Activated gamma-delta T cell treated with Interleukin-2 at 50 U/mL for 16 hours (primary cell): ENCODE results near the gene ARMH1.

Experiments
- DNase-seq: peaks from one replicate; pipeline ENCODE4 v3.0.0-alpha.2; 2020

The ARMH1 gene

DNA sequence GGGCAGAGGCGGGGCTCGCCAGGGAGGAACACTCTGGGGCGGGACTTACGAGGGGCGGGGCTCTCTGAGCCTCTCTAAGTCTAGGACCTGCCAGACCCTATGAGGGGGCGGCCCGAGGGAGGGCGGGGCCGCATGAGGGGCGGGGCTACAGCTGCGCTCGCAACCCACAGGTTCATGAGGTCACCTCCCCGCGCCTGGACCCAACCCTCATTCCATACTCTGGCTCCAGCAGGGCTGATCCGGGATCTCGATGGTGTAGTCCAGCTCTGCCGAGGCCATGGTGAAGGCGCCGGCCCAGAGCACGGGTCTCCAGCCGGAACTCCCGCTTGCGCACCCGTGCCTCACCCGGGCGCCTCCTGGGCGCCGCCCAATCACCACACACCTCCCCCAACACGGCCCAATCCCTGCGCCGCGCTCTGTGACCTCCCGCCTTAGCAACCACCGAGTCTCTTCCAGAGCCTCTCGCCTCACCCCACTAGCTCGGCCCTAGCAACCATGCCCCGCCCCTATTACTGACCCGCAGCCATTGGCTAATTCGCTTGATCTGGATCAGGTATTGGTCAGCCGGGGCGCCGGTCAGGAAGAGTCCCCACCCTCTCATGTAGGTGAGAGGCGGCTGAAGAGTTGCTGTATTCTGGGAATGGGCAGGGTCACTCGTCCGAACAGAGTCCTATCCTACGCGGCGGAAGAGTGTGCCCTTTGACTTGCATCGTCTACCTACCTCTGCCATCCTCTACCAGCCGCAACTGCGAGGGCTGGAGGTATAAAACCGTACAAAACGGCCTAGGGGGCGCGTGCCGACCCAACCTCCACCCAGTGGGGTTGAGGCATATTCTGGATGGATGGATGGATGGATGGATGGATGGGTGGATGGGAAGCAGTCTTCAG, at the start of gene ARMH1, which contains the start of gene TMEM53:
TSS of gene ARMH1 (plus strand) at position 602 of the 888 bp plus-strand sequence. CDS start 14,984 bp downstream, outside the sequence.
TSS of gene TMEM53 (minus strand) at position 369 of the 888 bp plus-strand sequence. CDS start at position 279, 90 bp downstream.
- peak; percentile 96 for DNase-seq

DNA sequence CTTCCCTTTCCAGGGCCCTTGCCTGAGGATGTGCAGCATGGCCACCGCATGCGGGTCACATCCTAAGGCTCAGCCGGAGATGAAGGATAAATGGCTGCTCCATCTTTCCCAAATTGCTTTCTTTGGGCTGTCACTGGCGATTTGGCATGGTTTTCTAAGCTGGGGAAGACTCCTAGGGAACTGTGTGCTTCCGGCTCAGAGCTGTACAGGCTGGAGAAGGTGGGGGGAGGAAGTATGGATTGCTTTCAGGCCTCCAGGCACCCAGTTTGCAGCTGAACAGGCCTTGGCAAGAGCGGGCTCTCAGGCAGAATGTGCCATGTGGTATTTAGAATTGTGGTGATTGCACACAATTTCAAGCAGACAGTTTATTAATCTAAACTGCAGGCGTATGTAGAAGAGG, 49.2 kb upstream of the ARMH1 start:
- DNase-seq, result no peak

DNA sequence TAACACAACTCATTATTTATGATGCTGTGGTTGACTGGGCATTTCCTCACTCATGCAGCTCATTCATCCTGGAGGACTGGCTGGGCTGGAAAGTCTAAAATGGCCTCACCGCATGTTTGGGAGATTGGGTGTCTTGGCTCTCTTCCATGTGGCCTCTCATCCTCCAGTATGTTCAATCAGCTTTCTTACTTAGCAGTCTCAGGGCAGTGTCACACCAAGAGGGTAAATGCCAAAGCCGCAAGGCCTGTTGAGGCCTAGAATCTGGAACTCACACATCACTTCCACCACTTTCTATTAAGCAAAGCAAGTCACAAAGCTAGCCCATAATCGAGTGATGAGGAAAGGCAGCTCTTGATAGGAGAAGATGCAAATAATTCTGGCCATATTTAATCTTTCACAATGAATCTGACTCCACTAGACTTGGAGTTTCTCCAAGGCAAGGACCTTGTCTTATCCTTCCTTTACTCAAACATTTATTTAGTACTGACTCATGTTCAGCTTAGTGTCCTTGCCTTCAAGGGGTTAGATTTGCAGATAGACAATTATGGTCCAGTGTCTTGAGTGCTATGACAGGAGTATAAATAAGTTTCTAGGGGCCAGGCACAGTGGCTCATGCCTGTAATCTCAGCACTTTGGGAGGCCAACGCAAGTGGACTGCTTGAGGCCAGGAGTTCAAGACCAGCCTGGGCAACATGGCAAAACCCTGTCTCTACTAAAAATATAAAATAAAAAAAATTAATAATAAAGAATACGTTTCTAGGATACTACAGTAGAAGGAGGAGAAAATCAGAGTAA, 45.4 kb upstream of the ARMH1 start:
- no peak for DNase-seq

DNA sequence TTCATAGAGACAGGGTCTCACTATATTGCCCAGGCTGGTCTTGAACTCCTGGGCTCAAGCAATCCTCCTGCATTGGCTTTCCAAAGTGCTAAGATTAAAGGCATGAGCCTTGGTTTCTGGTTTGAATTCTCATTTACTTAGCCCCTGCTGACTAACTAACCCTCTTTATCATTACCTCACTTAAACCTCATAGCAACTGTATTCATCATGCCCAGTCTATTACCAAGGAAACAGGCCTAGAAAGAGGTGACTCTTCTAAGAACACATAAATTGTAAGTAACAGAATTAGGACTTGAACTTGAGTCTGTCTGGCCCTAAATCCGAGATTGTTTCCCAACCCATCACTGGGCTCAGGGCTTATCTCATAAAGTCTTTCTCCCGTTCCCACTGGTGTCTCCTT, 44.4 kb upstream of the ARMH1 start:
- DNase-seq, result no peak

DNA sequence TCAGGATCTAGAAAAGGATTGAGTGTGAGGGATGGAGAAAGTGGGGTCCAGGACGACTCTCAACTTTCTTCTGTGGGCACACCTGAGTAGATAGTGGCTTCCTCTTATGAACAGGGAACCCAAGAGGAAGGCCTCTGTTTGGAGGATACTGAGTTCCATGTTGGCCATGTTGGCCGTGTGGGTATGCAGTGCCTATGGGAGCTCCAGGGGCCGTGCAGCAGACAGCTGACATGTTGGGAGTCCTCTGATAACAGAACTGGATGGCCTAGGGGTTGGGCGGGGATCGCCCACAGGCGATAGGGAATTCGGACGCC, 43.2 kb upstream of the ARMH1 start:
- no peak for DNase-seq

DNA sequence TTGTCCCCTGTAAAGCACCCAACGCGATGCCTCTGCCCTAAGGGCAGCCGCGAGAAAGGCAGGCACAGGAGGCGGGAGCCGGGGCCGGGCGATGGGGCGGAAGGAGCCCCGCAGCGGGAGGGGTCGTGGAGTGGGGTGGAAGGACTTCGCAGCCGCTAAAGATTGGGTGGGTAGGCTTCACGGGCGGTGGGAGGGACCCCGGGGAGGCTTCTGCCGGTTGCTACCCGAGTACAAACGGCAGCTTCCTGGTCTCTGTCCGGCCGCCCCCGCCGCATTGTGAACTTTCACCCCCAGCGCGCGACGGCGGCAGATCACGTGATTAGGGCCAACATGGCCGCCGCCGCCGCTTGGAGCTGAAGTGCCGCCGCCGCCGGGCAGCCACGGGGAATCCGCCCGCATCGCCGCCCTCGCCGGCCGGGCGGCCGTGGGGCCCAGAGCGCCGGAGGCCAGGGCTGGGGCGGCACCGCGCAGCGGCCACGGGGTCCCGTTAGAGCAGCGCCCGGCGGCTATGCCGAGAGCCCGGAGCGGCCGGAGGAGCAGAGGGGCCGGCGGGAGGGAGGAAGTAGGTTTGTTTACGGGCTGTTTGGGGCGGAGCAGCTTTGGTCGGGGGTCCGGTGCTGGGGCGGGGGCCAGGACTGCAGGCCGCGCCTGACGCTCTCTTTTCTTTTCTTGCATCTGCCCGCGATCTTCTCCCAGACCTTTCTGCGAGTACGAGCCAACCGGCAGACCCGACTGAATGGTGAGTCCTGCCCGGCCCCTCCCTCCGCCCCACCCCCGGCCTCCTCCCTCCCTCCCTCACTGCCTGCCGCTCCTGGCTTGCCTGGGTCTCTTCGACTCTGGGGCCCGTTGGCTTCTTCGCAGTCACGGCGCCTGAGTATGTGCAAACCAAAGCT, 42.6 kb upstream of the ARMH1 start:
- DNase-seq, result peak; percentile 89

DNA sequence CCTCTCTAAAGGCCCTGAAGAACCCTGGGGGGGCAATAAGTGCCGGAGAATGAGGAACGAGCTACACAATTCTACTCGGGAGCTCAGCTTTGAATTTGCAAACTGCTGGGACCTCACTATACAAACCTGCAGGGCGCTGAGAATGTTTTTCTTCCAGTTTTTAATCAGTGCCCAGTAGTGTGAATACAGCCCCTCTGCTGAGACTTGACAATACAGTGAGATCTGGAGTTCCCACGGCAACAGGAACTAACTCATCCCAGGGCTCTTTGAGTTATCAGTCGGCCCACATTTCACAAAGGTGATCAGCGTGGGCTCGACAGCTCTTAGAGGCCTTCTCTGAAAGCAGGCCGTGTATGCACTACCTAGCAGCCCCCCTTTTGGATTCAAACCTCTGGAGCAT, 41.9 kb upstream of the ARMH1 start:
- DNase-seq, result no peak

DNA sequence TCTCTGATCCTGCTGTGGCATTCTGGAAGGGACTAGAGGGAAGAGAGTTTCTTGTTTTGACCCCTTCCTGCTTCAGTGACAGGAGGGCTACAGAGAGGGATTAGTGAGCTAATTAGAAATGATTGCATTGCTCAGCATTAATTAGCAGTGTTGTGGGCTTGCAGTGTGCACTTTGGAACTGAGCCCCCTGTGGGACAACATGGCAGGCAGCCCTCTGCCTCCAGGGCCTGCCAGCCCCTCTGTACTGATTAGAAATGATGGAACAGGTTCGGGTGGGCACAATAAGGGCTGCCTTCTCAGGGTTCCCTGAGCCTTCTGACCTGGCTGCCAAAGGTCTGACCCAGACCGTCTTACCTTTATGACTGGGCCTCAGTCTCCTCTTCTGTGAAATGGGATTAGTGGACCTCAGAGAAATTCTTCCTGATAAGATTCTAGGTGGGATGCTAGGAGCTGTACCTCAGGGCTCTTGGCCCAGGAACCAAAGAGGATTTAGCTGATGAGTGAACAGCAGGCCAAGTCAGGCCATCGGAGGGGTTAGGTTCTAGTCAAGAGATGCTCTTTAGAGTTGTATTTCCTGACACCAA, 39.8 kb upstream of the ARMH1 start:
- DNase-seq, result no peak

DNA sequence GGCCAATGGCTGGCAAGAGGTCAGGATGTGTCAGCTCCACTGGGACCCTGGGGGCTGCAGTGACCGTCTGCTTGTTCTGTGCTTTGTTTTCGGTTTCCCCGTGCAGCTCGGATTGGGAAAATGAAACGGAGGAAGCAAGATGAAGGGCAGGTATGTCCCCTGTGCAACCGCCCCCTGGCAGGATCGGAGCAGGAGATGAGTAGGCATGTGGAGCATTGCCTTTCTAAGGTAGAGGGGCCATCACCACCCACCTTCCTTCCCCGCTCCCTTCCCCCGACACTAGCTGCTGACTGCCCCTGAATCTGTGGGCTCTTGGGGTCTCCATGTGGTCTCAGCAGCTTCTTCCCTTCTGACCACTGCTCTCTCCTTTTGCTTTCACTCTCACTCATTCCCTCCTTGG, 39.1 kb upstream of the ARMH1 start:
- no peak for DNase-seq

DNA sequence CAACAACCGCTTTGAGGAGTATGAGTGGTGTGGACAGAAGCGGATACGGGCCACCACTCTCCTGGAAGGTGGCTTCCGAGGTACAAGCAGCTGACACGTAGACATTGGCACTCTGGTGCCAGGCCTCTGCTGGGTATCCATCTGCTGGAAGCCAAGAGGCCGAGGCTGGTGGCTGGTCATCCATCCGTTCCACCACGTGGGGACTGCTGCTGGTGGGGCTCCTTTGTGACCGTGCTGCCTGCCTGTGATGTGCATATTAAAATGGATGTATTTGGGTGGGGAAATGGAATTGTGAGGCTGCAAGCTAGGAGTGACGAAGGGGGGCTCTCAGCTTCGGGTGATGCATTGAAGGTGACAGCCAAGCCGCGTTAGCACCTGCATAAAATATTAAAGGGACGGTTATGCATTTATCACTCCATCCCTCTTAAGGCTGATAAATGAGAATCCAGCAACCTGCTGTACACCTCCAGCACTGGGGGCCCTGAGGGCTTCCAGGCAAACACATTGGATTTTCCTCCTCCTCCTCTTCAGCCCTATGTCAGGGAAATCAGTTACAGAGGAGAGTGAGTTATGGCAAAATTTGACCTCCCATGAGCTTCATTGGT, 38.3 kb upstream of the ARMH1 start:
- no peak for DNase-seq

DNA sequence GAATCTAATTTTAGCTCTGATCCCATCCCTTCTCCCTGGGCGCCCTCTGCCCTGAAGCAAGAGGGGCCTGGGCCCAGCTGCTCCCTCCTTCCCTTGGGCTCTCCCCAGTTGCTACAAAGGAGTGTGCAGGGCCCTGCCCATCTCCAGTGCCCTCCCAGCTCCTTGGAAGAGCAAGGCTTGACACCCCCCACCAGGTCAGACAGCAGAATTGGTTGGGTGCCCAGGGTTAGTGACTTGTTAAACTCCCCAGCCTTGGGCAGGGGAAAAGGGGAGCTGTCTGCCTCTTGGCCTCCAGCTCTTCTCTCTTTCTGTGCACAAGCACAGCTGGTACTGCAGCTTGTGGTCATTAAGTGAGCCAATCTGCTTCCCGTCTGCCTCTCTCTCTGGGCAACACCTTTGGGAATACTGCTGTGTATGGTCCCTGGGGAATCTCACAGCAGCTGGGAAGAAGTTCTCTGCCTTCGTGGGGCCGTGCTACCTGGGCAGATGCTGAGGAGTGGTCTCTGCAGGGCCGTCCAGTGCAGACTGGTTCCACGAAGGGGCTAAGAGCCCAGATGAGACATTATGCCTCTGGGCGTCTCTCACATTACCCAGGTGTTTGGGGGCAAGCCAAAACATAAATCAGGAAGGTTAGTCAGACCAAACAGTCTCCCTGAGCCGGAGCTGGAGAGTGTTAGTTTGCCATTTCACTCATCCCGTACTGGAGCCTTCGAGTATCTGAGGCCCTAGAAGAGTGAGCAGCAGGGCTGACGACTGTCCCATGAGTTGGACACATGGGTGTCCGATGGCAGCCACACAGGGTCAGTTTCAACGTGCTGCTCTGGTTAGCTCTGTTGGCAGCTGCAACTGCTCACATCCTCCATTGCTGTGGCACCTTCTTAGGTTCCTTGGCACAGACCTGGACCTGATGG, 37.6 kb upstream of the ARMH1 start:
- DNase-seq, result no peak

DNA sequence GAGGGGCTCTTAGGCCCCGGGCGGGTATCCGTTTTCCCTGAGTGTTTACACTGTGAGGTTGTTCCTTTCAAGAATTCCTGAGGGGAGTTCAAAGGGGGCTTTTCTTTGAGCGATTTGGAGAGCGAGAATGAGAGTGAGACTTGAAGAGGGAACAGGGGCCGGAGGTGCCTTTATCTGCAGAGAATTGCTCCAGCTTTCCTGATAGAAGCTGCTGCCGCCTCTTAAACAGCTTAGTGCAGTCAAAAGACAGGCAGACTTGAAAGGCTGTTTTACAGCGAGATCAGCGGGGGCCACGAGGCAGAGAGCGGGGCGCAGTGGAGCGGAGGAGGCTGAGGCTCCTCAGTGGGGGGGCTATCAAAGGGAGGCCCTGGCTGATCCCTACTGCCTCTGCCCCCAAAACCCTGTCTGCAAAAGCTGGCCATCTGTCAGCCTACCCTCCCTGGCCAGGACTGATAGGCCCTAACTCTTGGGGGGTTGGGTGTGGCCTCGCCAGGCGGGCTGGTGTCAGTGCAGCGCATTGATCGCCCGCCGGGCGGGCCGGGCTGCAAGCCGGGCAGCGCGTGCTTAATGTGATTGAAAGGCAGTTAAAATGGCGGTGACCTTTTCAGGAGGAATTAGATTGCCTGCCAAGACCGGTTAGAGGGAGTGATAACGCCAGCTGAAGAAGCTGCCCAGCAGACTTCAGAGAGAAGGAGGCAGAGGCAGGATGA, 36.7 kb upstream of the ARMH1 start:
- no peak for DNase-seq

DNA sequence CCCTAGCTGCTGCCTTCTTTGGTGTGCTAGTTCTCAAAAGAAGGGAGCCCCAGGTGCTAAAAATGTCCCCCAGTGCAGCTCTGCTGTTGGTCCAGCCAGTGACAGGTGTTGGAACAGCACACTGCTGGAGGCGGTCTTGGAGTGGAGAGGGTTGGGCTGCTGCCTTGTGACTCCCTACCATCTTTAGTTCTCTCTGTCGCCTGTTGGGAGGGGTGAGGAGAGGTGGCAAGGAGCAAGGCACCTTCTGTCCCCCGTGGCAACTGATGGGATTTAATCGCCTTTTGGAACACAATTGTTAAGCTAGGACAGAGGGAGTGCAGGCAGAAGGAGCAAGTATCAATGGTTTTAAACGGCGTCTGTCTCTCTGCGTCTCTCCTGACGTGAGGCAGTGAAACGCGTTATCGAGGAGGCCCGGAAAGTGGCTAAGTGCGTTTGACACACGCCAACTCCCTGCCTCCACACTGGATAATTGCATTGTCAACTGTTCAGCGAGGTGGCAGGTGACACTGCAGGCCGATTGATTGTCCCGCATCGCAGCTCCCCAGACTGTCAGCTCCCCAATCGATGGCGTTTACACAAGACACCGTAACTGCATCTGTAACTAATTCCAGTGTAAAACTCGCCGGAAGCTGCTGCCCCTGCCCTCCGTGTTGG, 34.2 kb upstream of the ARMH1 start:
- DNase-seq, result no peak

DNA sequence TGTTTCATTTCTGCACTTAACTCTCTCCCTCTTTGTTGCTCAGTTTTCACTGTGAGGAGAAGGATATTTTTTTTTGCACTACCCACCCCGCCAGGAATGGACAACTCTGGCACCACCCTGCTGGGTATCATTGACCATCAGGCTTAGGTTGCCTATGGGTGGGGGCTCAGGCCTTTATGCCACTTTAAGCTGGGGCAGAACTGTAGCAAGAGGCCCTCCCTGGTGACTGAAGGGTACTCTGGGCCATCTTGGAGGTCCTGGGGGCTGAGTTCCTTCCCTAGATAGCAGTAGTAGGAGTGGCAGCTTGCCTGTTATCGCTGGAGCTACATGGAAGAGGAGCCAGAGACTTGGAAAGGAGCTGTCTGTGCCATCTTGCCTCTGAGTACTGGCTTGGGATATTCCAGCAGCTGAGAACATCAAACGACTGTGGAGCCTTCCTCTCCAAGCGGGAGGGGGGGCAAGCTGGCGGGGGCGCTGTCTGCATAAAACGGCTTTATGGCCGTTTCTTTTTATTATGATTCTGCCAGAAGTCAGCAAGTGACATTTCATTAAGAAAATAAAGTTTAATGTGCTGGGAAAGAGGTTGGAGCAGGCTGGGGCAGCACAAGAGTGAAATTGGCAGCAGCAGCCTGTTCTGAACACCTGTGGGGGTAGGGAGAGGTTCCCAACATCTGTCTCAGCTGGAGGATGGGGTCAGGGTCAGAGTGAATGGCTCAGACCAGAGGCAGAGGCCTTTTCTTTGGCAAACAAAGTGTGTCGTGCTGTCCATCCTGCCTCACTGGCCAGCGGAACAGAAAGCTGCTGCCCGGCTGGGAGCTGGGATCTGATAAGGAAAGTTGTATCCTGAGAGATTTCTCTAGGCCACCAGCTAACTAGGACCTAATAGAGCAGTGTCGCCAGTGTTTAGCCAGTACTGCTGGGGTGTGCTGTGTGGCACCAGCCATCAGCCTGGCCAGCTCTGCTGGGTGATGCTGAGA, 33.1 kb upstream of the ARMH1 start:
- DNase-seq, result no peak

DNA sequence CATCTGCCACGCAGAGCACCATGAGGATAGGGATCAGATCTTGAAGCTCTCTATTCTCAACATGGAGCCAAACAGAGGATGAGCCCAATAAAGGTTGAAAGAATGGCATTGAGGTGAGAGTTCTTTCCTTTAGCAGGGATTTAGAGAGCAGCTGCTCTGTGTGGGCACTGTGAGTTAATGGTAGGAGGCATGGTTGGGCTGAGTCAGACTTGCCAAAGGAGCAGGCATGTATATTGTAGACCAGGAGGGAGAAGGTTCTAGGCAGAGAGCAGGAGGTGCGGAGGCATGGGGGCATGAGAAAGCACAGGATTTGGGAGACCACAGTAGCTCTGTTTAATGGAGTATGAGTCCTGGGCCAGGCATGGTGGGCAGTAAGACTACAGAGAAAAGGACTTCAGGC, 32.3 kb upstream of the ARMH1 start:
- no peak for DNase-seq

DNA sequence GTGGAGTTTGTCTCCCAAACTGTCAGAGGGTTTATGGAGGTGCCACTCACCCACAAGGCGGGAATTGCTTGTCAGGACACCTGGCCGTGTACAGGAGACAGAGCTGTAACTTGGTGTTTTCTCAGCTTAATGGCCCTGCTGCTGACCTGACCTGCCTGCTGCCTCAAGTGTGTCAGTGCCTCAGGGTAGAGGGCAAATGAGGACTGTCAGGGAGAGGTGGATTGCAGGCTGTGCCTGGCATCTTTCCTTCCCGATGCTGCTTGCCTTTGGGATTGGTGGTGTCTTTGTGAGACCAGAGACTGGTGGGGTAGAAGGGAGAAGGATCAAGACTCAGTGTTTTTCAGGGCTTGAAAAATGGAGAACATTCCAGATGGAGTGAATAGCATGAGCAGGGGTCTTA, 31.6 kb upstream of the ARMH1 start:
- DNase-seq, result no peak

DNA sequence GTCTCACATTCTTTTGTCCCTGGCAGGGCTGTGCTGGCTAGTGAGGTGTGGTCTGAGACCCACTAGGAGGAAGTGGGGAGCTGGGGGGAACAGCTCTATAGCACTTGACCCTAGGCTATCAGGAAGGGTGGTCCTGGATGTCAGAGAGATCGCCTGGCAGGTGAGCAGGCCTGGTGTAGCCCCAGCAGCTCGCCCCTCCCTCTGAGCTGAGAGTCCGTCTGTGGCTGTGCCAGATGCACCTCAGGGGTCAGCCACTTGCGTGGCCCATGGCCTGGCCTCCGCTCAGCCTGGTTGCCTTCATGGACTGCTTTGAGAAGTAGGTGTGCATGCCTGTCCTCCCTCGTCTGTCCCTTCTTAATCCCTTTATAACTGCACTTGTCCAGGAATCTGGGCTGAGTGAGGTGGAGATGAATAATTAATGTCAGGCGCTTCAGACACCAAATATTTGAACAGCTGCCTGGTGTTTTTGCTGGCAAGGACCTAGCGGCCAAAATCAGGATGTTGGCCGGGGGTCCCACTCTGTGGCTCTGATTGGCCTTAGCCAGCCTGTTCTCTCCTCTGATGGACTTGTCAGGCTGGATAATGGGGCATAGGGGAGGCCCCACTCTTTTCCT, 30.7 kb upstream of the ARMH1 start:
- DNase-seq, result no peak

DNA sequence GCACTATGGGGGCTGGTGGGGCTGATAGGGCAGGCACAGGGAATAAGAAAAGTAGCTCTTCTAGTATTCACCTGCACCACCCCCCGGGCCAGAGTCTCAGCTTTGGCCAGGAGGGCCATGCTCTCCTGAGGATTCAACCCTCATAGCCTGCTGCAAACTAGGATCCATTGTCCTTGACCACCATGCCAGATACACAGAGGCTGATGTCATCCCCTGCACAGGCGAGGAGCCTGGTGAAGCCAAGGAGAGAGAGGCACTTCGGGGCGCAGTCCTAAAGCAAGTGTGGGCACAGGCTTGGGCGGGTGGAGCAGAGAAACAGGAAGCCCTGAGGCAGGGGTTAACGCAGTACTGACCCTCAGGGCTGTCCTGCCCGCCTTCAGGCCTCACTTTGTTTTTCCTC, 29.7 kb upstream of the ARMH1 start:
- no peak for DNase-seq
